Gastrocnemius medialis (tissue), 4 donors: ENCODE results near the gene CD248. TPM values are rescaled to one million over a fixed set of nuclear protein-coding genes. Genes with fewer than 3 reads are reported as not detected.

ENCODE experiments used
- ATAC-seq, 2 donors: fragments of 150-250 bp; one replicate each; pipeline ENCODE4 v1.9.1; 2016
- DNase-seq, 2 donors: peaks; one replicate each; pipeline ENCODE4 v3.0.0-alpha.2; 2019
- H3K27ac ChIP-seq, 4 donors: fragments of 200-600 bp; sonication (generic); 1 replicate in 1 of 4; 2 replicates in 3 of 4; pipeline ENCODE4 v1.5.1; 2016 to 2018; ENCODE audit warnings: mild to moderate bottlenecking in 2 of 4, moderate library complexity in 1 of 4
- H3K27me3 ChIP-seq, 3 donors: fragments of 200-600 bp; sonication (generic) in 2 of 3; 1 replicate in 1 of 3; 2 replicates in 2 of 3; pipeline versions ENCODE4 v1.5.1 to v1.6.0; 2016 to 2019; ENCODE audit warnings: mild to moderate bottlenecking in 1 of 3, moderate library complexity in 1 of 3
- H3K36me3 ChIP-seq, 2 donors: fragments of 200-600 bp; sonication (generic) in 1 of 2; one replicate each; pipeline ENCODE4 v1.5.1; 2017 to 2018
- H3K4me1 ChIP-seq, 2 donors: fragments of 200-600 bp; sonication (generic) in 1 of 2; one replicate each; pipeline ENCODE4 v1.5.1; 2016 to 2017; ENCODE audit warnings: mild to moderate bottlenecking in 2 of 2
- H3K4me3 ChIP-seq, 4 donors: fragments of 200-600 bp; sonication (generic) in 3 of 4; 1 replicate in 1 of 4; 2 replicates in 3 of 4; pipeline ENCODE4 v1.5.1; 2016 to 2019; ENCODE audit warnings: mild to moderate bottlenecking in 2 of 4
- H3K9me3 ChIP-seq, 3 donors: fragments of 200-600 bp; sonication (generic) in 2 of 3; 1 replicate in 1 of 3; 2 replicates in 2 of 3; pipeline ENCODE4 v1.5.1; 2016 to 2019
- CTCF ChIP-seq, 5 experiments: fragments of 450-650 bp in 3 of 5; fragments of 200-600 bp in 2 of 5; sonication (generic) in 2 of 5; IDR thresholded peaks in 4 of 5; conservative IDR thresholded peaks in 1 of 5; 1 replicate in 4 of 5; 2 replicates in 1 of 5; pipeline ENCODE4 v1.5.1; 2016 to 2019; ENCODE audit warnings: antibody characterized with exemption in 5 of 5, mild to moderate bottlenecking in 3 of 5, moderate library complexity in 3 of 5
- POLR2A ChIP-seq, 2 donors: fragments of 450-650 bp; IDR thresholded peaks; one replicate each; pipeline ENCODE4 v1.6.1; 2017; ENCODE audit warnings: antibody characterized with exemption in 2 of 2, mild to moderate bottlenecking in 2 of 2, moderate library complexity in 2 of 2
- in situ Hi-C, 4 donors: fragments of 200-750 bp; cut with MboI; loops; one replicate each; pipeline versions ENCODE4 v1.15.0 to v1.8.0; 2017; ENCODE audit warnings: low sequenced_read_pairs in 4 of 4
- intact Hi-C: fragments of 100-400 bp; cut with DNase I; formaldehyde crosslinking; loops from one replicate; pipeline ENCODE4 v1.15.1; 2023; ENCODE audit warnings: low total_unique reads
- total RNA-seq, 4 donors: library from RNA; depleted of rRNA; stranded (reverse); fragments of >200 nt; gene quantifications; one replicate each; pipeline versions ENCODE4 v1.1.0 to v1.2.3, GENCODE V29; 2016

The CD248 gene
- total RNA-seq, 4 donors from 2014 or later: 0.46 to 4.6 (median 2.8) TPM

GRCh38 chr11:66338276-66339161, 21.7 kb upstream of the CD248 start:
- Histone ChIP-seq H3K27me3 (no peaks in the 10 kb centered on the region), H3K27ac (no peak overlapping the region), H3K4me1 (peaks cover 29 to 32% of the 10 kb centered on the region in 2 donors), H3K36me3 (peaks cover 0 to 36% of the 10 kb centered on the region in 2 donors), H3K4me3 (no peak overlapping the region), H3K9me3 (no peaks in the 10 kb centered on the region)
- intact Hi-C loops (loop anchor here (5.0 kb wide), 1 partner anchor 71 kb away; the partner anchor contains the start of gene RAB1B), in situ Hi-C loops (no loop called here)
- DNase-seq: no peak
- ATAC-seq: no peak
- no peak for TF ChIP-seq CTCF (IDR thresholded peaks at IDR 0.05 in 4 of 5, conservative IDR thresholded peaks at IDR 0.05 in 1 of 5)
- no peak for TF ChIP-seq POLR2A (IDR thresholded peaks at IDR 0.05)

DNA sequence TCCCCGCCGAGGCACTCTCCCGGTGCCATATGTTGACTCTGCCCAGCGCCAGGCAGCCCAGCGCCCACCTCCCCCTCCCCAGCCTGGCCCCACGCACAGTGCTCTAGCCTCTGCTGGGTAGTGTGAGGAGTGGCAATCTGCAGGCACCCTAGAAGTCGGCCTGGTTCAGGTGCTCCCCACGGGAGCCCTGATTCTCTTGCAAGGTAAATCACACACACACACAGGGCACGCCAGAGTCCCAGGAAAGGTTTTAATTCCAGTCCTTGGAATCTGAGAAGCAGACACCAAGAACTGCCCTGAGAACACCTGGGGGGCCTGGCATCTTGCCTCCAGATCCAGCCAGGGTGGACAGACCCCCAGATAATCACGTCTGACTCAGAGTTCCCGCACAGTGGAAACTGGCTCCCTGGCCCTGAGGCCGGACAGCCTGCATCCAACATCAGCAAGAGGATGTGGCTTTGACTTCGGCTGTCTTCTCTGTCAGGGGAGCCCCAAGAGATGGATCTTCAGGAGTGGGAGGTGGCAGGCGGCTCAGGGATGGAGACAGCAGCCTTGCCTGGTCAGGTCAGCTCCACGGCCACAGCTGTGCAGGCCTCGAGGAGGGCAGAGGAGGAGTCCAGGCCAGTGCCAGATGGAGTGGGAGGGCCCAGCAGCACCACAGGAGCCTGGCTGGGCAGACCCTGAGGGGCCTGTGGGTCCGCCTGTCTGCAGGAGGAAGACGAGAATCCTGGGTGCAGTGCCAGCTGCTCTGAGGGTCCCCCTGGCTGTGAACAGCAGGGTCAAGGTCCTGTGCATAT, 20.5 kb upstream of the CD248 start:
- Histone ChIP-seq H3K27me3 (no peaks in the 10 kb centered on the region), H3K36me3 (peaks cover 0 to 36% of the 10 kb centered on the region in 2 donors), H3K9me3 (no peaks in the 10 kb centered on the region), H3K4me1 (peaks cover 25 to 26% of the 10 kb centered on the region in 2 donors), H3K4me3 (no peak overlapping the region), H3K27ac (peak overlapping the region; percentile 74 to 79 (median 76))
- in situ Hi-C loops (no loop called here), intact Hi-C loops (loop anchor here (5.0 kb wide), 1 partner anchor 70 kb away; the partner anchor contains the start of gene RAB1B)
- no peak for ATAC-seq
- no peak for TF ChIP-seq CTCF (IDR thresholded peaks at IDR 0.05 in 4 of 5, conservative IDR thresholded peaks at IDR 0.05 in 1 of 5)
- no peak for TF ChIP-seq POLR2A (IDR thresholded peaks at IDR 0.05)
- no peak for DNase-seq

GRCh38 chr11:66336234-66337102, 19.6 kb upstream of the CD248 start, which contains the start of gene RIN1:
TSS of gene RIN1 (minus strand) at chr11:66336434. CDS start at chr11:66336402, 32 bp downstream.
- in situ Hi-C loops: no loop called here
- TF ChIP-seq CTCF (IDR thresholded peaks at IDR 0.05 in 4 of 5, conservative IDR thresholded peaks at IDR 0.05 in 1 of 5): peak; percentile 27 to 55 (median 48)
- peak; percentile 13 to 40 for TF ChIP-seq POLR2A (IDR thresholded peaks at IDR 0.05)
- DNase-seq (peak; percentile 42 to 70), ATAC-seq (peak; percentile 78 to 84)
- Histone ChIP-seq H3K27ac (peak within 1 kb of the TSS; percentile 74 to 79 (median 76)), H3K27me3 (no peaks in the 10 kb centered on the region), H3K4me1 (peaks cover 25 to 26% of the 10 kb centered on the region in 2 donors), H3K9me3 (no peaks in the 10 kb centered on the region), H3K4me3 (peak within 1 kb of the TSS; percentile 57 to 65 (median 60)), H3K36me3 (peaks cover 0 to 32% of the 10 kb centered on the region in 2 donors)
- intact Hi-C loops: loop anchor here (5.0 kb wide), 1 partner anchor 69 kb away; the partner anchor contains the start of gene RAB1B
